Gastrocnemius medialis (tissue), 4 donors: ENCODE measurements around the gene TENT4B. TPM values are rescaled to one million over a fixed set of nuclear protein-coding genes. Genes with fewer than 3 reads are reported as not detected.

Experiments used
- ATAC-seq, 2 donors: fragments of 150-250 bp; one replicate each; pipeline ENCODE4 v1.9.1; 2016
- DNase-seq, 2 donors: peaks; one replicate each; pipeline ENCODE4 v3.0.0-alpha.2; 2019
- H3K27ac ChIP-seq, 4 donors: fragments of 200-600 bp; sonication (generic); 1 replicate in 1 of 4; 2 replicates in 3 of 4; pipeline ENCODE4 v1.5.1; 2016 to 2018; ENCODE audit warnings: mild to moderate bottlenecking in 2 of 4, moderate library complexity in 1 of 4
- H3K27me3 ChIP-seq, 3 donors: fragments of 200-600 bp; sonication (generic) in 2 of 3; 1 replicate in 1 of 3; 2 replicates in 2 of 3; pipeline versions ENCODE4 v1.5.1 to v1.6.0; 2016 to 2019; ENCODE audit warnings: mild to moderate bottlenecking in 1 of 3, moderate library complexity in 1 of 3
- H3K36me3 ChIP-seq, 2 donors: fragments of 200-600 bp; sonication (generic) in 1 of 2; one replicate each; pipeline ENCODE4 v1.5.1; 2017 to 2018
- H3K4me1 ChIP-seq, 2 donors: fragments of 200-600 bp; sonication (generic) in 1 of 2; one replicate each; pipeline ENCODE4 v1.5.1; 2016 to 2017; ENCODE audit warnings: mild to moderate bottlenecking in 2 of 2
- H3K4me3 ChIP-seq, 4 donors: fragments of 200-600 bp; sonication (generic) in 3 of 4; 1 replicate in 1 of 4; 2 replicates in 3 of 4; pipeline ENCODE4 v1.5.1; 2016 to 2019; ENCODE audit warnings: mild to moderate bottlenecking in 2 of 4
- H3K9me3 ChIP-seq, 3 donors: fragments of 200-600 bp; sonication (generic) in 2 of 3; 1 replicate in 1 of 3; 2 replicates in 2 of 3; pipeline ENCODE4 v1.5.1; 2016 to 2019
- POLR2A ChIP-seq, 2 donors: fragments of 450-650 bp; IDR thresholded peaks; one replicate each; pipeline ENCODE4 v1.6.1; 2017; ENCODE audit warnings: antibody characterized with exemption in 2 of 2, mild to moderate bottlenecking in 2 of 2, moderate library complexity in 2 of 2
- in situ Hi-C, 4 donors: fragments of 200-750 bp; cut with MboI; loops; one replicate each; pipeline versions ENCODE4 v1.15.0 to v1.8.0; 2017; ENCODE audit warnings: low sequenced_read_pairs in 4 of 4
- intact Hi-C: fragments of 100-400 bp; cut with DNase I; formaldehyde crosslinking; loops from one replicate; pipeline ENCODE4 v1.15.1; 2023; ENCODE audit warnings: low total_unique reads
- total RNA-seq, 4 donors: library from RNA; depleted of rRNA; stranded (reverse); fragments of >200 nt; gene quantifications; one replicate each; pipeline versions ENCODE4 v1.1.0 to v1.2.3, GENCODE V29; 2016
- TF ChIP-seq, protein P1 (sequence below), 5 experiments: fragments of 450-650 bp in 3 of 5; fragments of 200-600 bp in 2 of 5; sonication (generic) in 2 of 5; IDR thresholded peaks in 4 of 5; conservative IDR thresholded peaks in 1 of 5; 1 replicate in 4 of 5; 2 replicates in 1 of 5; pipeline ENCODE4 v1.5.1; 2016 to 2019; ENCODE audit warnings: antibody characterized with exemption in 5 of 5, mild to moderate bottlenecking in 3 of 5, moderate library complexity in 3 of 5

The TENT4B gene
- total RNA-seq, 4 donors from 2014 or later, result 5.7 to 12.2 (median 7.0) TPM

DNA sequence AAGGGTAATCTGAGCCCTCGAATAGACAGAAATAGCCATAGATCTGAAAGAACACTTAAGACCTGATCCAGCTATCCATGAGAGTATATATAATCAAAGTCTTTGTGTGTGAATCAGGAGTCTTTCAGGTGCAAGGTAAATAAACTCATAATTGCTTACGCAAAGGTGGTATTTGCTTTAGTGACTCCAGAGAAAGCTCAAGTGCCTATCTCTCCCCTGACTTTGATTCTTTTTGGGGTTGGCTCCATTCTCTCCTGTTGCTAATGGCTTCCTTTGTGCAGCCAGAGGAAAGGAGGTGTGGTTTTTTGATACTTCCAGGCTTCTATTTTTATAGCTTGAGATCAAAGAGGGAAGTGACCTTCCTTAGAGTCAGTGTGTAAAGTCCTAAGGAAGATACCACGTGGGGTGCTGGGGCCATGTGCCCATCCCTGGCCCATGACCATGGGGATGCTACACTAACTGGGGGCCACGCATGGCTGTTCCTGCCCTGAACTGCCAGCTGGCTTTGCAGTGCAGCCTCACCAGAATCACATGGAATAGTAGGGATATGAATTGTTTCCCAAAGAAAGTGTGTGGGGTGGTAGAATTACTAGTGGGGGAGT is 45.8 kb downstream of the TENT4B start:
- intact Hi-C loops, result no loop called here
- no peak for DNase-seq
- TF ChIP-seq, protein P1, sequence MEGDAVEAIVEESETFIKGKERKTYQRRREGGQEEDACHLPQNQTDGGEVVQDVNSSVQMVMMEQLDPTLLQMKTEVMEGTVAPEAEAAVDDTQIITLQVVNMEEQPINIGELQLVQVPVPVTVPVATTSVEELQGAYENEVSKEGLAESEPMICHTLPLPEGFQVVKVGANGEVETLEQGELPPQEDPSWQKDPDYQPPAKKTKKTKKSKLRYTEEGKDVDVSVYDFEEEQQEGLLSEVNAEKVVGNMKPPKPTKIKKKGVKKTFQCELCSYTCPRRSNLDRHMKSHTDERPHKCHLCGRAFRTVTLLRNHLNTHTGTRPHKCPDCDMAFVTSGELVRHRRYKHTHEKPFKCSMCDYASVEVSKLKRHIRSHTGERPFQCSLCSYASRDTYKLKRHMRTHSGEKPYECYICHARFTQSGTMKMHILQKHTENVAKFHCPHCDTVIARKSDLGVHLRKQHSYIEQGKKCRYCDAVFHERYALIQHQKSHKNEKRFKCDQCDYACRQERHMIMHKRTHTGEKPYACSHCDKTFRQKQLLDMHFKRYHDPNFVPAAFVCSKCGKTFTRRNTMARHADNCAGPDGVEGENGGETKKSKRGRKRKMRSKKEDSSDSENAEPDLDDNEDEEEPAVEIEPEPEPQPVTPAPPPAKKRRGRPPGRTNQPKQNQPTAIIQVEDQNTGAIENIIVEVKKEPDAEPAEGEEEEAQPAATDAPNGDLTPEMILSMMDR (IDR thresholded peaks at IDR 0.05 in 4 of 5, conservative IDR thresholded peaks at IDR 0.05 in 1 of 5), result no peak
- TF ChIP-seq POLR2A (IDR thresholded peaks at IDR 0.05), result no peak
- no peak for ATAC-seq
- H3K9me3 ChIP-seq, result no peaks in the 10 kb centered on the region
- H3K27ac ChIP-seq, result no peak overlapping the region
- no peaks in the 10 kb centered on the region for H3K27me3 ChIP-seq
- in situ Hi-C loops, result no loop called here
- no peak overlapping the region for H3K4me3 ChIP-seq
- no peaks in the 10 kb centered on the region for H3K36me3 ChIP-seq
- peaks cover 34 to 36% of the 10 kb centered on the region in 2 donors for H3K4me1 ChIP-seq

DNA sequence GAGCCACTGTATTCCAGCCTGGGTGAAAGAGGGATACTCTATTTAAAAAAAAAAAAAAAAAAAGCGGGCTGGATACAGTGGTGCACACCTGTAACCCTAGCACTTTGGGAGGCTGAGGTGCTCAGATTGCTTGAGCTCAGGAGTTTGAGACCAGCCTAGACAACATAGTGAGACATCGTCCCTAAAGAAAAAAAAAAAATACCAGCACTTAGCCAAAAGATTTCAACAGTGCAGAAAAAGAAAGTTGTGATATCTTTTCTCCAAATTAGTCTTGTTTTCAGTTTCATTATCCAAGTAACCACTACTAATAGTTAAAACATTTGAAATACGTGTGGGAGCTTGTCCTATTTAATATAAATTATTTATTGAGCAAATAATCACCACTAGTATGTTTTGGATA is 48.7 kb downstream of the TENT4B start:
- intact Hi-C loops, result no loop called here
- no peaks in the 10 kb centered on the region for H3K36me3 ChIP-seq
- H3K9me3 ChIP-seq, result no peaks in the 10 kb centered on the region
- no peak for DNase-seq
- TF ChIP-seq, protein P1 (IDR thresholded peaks at IDR 0.05 in 4 of 5, conservative IDR thresholded peaks at IDR 0.05 in 1 of 5), result no peak
- no peak for TF ChIP-seq POLR2A (IDR thresholded peaks at IDR 0.05)
- no peak for ATAC-seq
- H3K27ac ChIP-seq, result no peak overlapping the region
- no peak overlapping the region for H3K4me3 ChIP-seq
- in situ Hi-C loops, result loop anchor here in 3 of 4 donors (10.0 to 25.0 kb wide), 4 partner anchors 57 to 461 kb away; partner anchors contain the start of genes CNEP1R1 (in 2 of the 3) and BRD7 (in 1 of the 3)
- H3K27me3 ChIP-seq, result no peaks in the 10 kb centered on the region
- peaks cover 45 to 49% of the 10 kb centered on the region in 2 donors for H3K4me1 ChIP-seq

DNA sequence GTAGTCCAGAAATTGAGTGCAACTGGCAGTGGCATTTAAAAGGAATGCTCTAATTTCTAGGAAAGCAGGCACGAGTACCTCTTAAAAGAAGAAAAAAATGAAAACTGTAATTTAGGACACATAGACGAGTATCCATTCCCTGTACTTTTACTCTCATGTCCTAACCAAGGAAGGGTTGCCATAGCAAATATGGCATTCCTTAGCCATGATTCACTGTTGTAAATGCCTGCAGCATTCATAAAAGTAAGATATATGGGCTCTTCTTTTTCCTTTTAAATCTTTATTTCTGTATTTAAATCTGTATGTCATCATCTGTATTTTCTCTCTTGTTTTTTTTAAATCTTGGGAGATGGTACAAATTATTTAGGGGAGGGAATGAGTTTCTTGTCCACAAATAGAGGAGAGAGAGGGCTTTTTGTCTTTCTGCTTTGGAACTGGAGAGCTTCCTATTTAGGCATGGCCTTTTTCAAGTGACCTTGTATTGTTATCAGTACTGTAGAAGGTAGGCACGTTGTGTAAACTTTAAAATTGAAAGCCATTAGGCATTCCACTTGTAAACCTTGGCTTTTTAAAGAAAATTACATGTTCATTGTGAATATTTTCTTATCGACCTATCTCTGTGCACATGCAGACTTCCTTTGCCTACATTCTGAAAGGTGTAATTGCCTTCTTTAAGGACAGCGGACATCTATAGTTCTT is 50.0 kb downstream of the TENT4B start:
- H3K4me1 ChIP-seq, result peaks cover 55 to 58% of the 10 kb centered on the region in 2 donors
- intact Hi-C loops (no loop called here), in situ Hi-C loops (loop anchor here in 3 of 4 donors (10.0 to 25.0 kb wide), 4 partner anchors 58 to 459 kb away; partner anchors contain the start of genes CNEP1R1 (in 2 of the 3) and BRD7 (in 1 of the 3))
- no peak overlapping the region for H3K4me3 ChIP-seq
- no peak for TF ChIP-seq POLR2A (IDR thresholded peaks at IDR 0.05)
- TF ChIP-seq, protein P1 (IDR thresholded peaks at IDR 0.05 in 4 of 5, conservative IDR thresholded peaks at IDR 0.05 in 1 of 5), result no peak
- DNase-seq, result no peak
- peak overlapping the region in 1 of 4 donors; percentile 14 for H3K27ac ChIP-seq
- H3K9me3 ChIP-seq, result no peaks in the 10 kb centered on the region
- H3K27me3 ChIP-seq, result no peaks in the 10 kb centered on the region
- ATAC-seq, result no peak
- no peaks in the 10 kb centered on the region for H3K36me3 ChIP-seq

DNA sequence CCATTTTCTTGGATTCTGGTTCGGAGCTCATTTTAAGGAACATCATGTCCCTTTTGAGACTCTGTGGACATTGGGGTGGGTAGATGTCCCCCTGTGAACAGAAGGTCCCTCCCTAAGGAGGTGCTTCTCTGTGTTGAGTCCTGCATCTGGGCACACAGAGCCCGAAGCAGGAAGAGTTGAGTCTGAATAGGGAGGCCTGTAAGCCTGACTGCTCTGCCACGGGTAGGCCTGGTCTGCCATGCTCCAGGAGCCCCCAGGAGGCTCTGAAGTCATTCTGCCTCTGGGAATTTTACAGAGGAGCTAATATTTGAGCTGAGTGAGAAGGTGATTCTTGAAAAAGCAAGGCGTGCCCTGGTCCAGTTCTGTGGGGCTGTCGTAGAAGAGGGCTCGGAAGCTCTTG is 50.6 kb downstream of the TENT4B start:
- Histone ChIP-seq H3K9me3 (no peaks in the 10 kb centered on the region), H3K4me3 (no peak overlapping the region), H3K36me3 (no peaks in the 10 kb centered on the region), H3K4me1 (peaks cover 58% of the 10 kb centered on the region in 2 donors), H3K27me3 (no peaks in the 10 kb centered on the region), H3K27ac (no peak overlapping the region)
- intact Hi-C loops, result no loop called here
- in situ Hi-C loops, result loop anchor here in 3 of 4 donors (10.0 to 25.0 kb wide), 4 partner anchors 59 to 459 kb away; partner anchors contain the start of genes CNEP1R1 (in 2 of the 3) and BRD7 (in 1 of the 3)
- TF ChIP-seq, protein P1 (IDR thresholded peaks at IDR 0.05 in 4 of 5, conservative IDR thresholded peaks at IDR 0.05 in 1 of 5), result no peak
- TF ChIP-seq POLR2A (IDR thresholded peaks at IDR 0.05), result no peak
- DNase-seq (no peak), ATAC-seq (no peak)
